GM19467 (cell line): ENCODE data around the gene FAM174C.
A peak's percentile ranks its signal among the peaks of the same experiment; 100 is the strongest.

Experiments
- ATAC-seq: cut with Tn5 transposase; IDR thresholded peaks from one replicate; pipeline ENCODE4 v1.9.1; 2021; ENCODE audit warnings: mild to moderate bottlenecking, moderate library complexity; ENCODE audit not compliant: unreplicated experiment

Gene FAM174C

DNA sequence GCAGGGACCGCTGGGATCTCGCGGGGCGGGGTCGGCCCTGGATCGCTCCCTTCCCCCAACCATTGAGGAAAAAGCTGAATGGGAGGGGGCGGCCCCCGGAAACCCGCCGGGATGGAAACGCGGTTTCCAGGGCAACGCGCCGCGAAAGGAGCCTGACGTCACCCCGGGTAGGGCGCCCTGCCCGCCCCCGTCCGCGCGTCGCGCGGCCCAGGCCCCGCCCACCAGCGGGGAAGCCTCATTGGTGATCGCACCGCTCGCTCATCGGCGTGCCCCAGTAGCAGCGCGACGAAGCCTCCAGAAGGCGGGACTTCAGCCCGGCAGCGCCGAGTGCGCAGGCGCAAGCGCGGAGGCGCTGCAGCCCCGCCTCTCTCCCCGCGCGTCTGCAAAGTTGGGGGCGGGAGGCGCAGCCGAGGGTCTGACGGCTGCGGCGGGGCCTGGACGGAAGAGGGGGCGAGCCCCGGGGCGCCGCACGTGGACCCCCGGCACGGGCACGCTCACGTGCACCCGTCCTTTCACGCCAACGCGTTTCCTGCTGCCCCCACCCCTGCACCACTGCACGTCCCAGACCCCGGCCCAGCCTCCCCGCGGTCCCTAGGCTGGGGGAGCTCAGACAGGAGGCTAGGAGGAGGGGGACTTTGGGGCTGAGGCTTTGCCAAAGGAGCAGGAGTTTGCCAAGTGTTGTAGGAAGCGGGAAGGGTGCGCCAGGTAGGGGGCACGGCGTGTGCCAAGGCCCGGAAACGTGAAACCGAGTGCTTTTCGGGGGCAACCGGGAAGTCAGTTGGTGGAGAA, 14.4 kb upstream of the FAM174C start:
- peak; percentile 44 for ATAC-seq

DNA sequence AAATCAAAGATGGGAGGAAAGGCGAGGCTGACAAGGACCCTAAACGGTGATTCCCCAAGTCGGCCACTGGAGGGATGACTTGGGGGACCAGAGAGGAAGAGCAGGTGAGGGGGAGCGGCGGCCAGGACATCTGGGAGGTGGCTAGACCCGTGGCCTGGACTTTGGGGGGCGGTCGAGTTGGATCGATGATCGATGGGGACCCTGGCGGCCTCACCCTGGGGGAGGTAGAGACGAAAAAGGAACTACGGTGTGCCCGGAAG, 13.9 kb upstream of the FAM174C start:
- no peak for ATAC-seq

DNA sequence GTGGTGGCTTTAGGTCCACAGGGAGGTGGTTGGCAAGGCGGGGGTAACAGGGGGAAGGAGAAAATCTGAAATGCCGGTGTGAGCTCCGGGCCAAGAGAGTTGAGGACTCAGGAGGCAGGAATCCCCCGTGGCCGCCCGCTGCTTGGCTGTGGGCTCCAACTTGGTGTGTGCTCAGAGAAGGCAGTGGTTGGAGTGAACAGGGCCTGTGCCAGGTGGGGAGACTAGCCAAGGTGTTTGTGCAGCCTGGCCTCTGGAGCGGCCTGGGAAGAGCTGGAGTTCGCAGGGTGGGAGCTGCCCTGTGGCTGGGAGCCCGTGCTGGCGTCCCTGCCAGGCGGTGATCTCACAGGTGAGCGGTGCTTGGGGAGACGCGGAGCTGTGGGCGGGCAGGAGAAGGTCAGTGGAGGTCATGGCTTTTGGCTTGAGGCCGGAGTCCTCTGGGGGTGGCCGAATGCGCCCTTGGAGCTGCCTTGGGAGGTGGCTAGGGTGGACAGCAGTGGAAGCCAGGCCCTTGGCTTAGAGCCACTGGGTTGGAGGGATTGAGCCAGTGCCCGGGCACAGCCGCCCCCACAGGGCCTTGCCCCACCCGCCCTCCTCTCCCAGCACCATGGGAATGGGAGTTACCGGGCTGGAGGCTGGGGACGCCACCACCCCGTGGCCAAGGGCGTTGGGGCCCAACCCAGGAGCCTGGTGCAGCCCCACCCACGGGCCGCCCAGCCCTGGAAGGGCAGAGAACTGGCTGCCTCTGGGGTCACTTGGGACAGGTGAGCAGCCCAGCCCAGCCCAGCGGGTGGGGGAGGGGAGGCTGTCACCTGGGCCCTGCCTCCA, 13.3 kb upstream of the FAM174C start:
- ATAC-seq, result no peak

DNA sequence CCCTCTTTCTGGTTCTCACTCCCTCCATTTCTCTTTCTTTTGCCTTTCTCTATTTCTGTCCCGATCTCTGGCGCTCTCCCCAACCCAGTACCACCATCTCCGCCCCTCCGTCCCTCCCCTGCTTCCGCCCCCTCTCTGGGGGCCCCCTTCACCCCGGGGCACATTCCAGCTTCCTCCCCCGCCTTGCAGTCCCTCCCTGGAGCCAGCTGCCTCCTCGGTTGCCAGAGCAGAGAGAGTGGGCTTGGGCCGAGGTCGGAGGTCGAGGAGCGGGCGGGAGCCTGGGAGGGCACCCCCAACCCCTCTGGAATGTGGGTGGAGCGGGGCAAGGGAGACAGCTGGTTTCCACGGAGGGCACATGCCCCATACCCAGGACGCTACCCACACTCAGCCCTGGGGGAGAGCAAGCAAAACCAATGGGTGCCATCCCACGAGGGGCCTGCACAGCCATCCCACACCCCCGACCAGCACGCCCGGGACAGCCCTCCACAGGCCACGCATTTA, 12.7 kb upstream of the FAM174C start:
- ATAC-seq, result no peak

DNA sequence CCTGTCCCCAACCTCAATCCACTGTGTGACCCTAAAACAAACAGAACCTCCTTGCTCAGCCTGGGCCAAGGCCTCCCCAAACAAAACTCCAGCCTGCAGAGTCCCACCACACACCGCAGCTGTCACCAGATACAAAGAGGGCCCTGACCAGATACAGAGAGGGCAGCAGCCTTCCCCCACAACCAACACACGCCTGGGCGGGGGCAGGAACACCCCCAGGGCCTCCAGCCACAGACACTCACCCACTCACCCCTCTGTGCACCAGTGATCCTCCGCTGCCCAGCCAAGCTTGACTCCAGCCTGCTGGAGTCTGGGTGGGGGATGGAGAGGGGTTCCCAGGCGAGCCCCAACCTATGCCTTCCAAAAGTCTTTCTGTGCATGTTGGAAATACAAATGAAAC, 12.1 kb upstream of the FAM174C start:
- ATAC-seq, result no peak

DNA sequence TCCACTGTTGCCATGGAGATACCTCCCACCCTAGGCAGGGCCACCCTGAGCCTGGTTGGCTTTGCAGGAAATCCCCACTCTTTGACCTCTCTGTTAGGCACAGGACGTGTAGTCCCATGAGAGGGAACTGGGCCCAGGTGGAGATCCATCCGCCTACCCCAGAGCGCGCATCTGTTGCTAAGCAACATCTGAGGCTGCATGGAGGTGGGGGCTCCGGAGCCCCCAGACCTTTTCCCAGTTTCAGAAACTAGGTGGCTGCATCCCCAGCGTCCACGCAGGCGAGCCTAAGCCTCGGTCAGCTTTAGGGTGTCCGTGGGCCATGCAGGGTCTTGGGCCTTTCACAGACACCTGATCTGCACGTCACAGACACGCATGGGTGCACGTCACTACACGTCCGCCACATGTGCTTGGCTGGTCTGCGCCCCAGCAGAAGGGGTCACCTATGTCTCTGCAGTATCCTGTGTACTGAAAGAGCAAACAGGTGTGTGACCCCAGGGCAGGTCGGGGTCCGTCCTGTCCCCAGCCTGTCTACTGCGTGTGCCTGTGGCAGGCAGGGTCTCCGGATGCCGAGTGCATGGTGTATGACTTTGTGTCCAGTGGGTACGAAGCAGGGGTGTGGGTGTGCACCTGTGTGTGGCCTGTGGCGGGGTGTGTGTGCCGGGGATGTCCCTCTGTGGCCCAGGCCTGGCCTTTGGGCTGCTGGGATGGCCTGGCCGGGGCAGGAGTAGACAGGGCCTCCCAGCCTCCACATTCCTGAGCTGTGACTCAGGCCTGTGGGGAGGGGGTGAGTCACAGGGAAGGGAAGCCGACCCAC, 10.3 kb upstream of the FAM174C start:
- no peak for ATAC-seq

DNA sequence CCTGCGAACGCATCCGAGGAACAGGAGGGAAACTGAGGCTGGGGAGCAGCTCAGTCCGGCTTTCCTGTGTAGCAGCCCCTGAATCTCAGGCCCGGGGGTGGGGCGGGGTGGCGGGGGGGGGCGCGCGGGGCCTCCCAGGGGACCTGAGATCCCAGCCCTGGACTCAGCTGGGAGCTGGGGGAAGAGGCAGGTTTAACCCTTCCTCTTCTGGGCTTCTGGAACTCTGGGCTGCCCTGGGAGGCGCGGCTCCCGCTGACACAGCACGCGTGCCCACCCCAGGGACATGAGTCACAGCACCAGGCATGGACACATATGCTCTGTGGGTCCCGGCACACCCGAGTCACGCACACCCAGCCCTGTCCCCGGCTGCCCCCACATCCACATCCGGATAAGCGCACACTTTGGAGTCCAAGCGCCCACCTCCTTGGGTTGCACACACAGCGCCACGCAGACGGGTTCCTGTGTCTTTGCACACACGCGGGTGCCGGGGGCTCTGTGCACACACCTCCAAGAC, 9.7 kb upstream of the FAM174C start:
- ATAC-seq, result no peak

DNA sequence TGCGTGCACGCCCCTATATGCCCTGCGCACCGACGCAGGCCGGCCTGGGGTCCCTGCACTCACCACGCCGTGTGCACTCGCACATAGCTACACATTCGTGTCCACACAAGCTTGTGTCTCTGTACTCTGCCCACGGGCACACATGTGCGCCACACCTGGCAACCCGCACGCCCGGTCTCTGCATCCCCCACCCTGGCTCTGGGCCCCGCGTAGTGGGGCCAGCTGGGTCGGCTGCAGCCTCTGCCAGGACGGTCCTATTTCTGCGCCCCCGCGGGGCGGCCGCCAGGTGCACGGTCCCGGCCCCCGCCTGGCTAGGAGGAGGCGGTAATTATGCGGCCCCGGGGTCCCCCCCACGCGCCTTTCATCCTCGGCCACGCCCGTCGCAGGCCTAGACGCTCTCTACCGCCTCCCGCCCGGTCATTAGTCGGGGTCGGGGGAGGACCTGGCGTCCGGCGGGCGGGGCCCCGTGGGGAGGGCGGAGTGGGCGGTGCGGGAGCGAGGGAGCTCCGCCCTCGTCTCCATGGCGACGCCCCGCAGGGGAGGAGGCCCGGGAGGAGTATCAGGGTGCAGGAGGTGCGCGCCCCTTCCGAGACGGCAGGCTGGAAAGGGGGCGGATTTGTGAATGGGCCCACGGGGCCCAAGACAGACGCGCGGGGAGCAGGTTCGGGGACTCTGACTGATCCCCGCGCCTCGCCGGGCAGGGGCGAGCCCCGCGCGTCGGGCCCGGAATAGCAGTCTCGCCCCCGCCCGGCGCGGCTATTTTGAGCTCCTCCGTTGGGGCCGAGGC, 9.0 kb upstream of the FAM174C start:
- no peak for ATAC-seq

DNA sequence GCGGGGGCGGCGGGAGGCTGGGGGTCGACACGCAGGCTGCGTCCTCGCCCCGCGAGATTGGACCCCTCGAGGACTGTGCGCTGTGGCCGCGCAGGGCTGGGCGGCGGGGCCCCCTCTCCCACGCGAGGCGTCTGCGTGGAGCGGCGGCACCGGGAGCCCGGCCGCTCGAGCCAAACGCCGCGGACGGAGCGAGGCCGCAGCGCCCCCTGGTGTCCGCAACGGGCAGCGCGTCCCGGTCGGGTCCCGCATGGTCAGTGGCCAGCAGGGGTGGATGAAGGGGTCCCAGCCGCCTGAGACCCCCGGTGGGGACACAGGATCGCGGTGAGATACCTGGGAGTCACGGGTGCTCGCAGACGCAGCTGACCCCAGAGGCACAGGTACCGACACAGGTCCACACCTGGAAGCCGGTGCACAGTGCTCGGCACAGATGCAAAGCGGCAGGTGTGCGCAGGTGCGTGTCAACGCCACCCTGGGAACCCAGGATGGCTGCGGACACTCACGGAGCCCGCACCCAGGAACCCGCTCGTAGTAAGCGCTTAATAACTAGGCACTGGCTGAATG, 8.3 kb upstream of the FAM174C start:
- ATAC-seq, result no peak

DNA sequence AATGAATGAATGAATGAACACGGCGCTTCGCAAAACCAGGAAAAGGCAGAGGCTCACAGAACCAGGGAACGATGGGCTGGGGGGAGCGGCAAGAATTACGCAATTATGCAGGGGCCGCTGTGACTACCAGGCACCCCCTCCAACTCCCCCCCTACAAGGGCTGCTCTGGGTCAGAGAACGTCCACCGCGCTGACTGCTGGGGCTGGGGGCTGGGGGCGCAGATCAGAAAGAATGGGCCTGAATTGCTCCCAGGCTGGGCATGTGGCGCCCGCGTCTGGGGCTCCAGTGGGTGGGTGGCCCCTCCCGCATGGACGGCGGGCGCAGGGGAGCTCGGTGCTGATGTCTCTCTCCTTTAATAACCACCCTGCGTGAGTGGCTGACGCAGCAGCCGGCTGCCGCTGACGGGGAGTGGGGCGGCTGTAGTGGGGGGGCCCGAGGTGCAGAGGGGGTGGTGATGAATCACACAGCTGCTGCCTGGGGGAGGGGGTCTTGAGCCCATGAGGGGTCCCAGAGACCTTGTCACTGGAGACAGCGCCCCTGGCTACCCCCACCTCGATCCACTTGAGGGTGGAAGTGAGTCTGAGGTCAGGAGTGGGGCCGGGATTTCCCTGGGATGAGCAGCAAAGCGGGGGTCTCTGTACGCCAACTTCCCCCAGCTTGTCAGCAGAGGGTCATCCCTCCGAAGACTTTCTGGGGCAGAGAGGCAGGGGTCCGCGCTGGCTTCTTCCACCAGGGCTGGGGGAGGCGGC, 7.7 kb upstream of the FAM174C start:
- ATAC-seq, result no peak

DNA sequence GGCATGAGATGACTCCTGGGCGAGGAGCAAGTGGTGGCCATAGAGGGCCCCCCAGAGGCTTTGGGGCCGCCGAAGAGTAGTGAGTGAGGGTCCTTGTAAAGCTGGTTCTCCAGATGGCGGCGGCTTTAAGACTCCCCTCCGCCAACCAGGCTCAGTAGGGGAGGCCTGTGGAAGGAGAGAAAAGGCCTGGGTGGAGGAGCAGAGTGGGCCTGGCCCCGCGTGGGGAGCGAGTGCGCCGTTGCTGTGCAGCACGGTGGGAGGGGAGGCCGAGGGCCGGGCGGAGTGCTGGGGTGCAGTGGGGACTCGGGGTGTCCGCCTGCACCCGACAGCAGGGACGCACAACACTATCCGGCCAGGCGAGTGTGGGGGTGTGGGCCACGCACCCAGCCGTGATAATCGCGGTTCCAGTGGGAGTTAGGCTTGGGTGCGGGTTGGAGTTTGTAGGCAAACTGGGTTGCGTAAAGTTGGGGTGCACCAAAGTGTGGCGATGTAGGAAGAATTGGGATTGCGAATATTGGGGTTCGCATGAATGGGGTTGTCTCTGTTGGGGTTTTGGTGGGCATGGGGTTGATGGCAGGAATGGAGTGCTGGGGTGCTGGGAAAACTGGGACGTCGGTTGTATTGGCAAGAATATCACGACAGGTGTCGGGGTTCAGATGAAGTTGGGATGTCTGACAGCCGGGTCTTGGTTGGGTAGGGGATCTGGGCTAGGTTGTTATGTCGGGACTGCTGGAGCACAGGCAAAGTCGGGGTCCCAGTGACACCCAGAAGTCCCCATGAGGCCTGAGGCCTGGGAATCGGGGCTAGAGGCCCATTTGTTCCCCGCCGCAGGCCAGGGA, 6.9 kb upstream of the FAM174C start:
- no peak for ATAC-seq

DNA sequence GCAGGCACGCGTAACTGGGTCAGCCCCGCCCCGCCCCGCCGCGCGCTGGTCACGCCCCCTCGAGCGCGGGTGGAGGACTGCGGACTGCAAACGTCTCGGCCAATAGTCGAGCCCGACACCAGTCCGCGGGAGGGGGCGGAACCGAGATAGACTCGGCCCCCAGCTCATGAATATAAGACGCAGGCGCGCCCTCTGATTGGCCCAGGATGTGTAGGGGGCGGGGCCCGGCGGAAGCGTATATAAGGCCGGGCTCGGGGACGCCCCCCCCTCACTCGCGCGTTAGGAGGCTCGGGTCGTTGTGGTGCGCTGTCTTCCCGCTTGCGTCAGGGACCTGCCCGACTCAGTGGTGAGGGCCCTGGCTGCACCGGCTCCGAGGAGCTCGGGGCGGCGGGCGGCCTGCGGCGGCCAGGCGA, 6.3 kb upstream of the FAM174C start, which contains the start of gene CIRBP:
Gene CIRBP, plus strand, starts transcription at position 268 of the 413 bp plus-strand sequence. CDS start 1,602 bp downstream, outside the sequence.
- peak; percentile 46 for ATAC-seq

DNA sequence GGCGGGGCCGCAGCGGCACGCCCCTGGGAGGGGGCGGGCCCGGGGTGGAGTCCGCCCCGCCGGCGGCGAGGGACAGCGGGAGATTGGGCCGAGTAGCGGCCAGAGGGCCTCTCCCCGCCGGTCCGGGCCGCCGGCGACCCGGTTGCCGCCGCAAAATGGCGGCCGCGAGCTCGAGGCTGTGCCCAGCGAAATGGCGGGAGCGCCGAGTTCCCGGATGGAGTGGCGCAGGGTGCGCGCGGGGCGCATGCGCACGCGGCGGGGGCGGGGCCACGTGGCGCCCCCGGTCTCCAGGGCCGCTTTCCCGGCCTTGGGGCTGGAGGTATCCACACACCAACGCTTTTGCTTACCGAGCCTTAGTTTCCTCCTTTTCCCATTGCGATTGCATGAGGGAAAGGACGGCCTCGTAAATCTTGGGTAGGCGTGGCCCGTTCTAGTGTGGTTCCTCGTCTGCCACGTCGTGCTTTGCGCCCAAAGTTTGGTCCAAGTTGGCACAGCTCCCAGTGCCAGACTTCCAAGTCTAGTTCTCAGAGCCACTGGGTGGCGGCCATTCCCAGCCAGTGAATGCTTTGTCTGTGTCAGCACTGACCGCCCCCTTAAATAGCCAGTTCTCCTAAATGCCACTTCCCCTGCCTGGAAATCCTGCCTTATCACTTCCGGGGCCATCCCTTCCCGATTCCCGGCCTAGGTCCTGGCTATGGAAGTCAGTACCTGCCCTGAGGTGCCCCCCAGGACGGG, 5.7 kb upstream of the FAM174C start:
- ATAC-seq, result peak; percentile 21

DNA sequence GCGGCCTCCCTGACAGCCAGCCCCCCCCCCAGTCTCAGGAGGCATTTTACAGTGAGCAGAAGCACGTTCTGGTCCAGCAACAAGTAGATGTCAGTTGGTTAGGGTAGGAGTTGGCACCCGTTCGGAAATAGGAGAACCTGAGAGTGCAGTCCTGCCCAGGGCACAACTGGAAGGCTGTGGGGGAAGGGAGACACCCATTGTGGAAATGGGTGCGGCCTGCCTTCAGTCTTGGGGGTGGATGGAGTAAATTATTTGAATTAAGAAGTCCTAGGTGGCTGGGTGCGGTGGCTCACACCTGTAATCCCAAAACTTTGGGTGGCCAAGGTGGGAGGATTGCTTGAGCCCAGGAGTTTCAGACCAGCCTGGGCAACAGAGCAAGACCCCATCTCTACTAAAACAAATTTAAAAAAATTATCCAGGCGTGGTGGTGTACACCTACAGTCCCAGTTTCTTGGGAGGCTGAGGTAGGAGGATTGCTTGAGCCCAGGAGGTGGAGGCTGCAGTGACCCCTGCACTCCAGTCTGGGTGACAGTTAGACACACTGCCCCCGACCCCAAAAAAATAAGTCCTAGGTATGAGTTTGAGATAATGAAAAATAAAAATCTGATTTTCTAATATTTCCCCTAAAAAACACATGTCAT, 5.0 kb upstream of the FAM174C start:
- ATAC-seq, result no peak

DNA sequence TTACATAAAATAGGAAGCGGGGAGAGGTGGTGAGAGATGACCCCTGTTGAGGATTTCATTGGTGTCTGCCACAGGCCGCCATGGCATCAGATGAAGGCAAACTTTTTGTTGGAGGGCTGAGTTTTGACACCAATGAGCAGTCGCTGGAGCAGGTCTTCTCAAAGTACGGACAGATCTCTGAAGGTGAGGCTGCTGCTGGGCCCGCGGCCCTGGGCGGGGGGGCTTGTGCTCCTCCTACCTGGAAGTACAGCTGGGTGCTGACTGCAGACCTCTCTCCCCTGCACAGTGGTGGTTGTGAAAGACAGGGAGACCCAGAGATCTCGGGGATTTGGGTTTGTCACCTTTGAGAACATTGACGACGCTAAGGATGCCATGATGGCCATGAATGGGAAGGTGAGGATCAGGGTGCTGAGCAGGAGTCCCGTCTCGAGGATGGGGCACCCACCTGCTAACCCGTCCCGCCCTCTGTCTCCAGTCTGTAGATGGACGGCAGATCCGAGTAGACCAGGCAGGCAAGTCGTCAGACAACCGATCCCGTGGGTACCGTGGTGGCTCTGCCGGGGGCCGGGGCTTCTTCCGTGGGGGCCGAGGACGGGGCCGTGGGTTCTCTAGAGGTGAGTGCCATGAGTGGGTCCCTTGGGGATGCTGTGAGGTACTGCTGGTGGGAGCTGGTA, 4.3 kb upstream of the FAM174C start:
- no peak for ATAC-seq

DNA sequence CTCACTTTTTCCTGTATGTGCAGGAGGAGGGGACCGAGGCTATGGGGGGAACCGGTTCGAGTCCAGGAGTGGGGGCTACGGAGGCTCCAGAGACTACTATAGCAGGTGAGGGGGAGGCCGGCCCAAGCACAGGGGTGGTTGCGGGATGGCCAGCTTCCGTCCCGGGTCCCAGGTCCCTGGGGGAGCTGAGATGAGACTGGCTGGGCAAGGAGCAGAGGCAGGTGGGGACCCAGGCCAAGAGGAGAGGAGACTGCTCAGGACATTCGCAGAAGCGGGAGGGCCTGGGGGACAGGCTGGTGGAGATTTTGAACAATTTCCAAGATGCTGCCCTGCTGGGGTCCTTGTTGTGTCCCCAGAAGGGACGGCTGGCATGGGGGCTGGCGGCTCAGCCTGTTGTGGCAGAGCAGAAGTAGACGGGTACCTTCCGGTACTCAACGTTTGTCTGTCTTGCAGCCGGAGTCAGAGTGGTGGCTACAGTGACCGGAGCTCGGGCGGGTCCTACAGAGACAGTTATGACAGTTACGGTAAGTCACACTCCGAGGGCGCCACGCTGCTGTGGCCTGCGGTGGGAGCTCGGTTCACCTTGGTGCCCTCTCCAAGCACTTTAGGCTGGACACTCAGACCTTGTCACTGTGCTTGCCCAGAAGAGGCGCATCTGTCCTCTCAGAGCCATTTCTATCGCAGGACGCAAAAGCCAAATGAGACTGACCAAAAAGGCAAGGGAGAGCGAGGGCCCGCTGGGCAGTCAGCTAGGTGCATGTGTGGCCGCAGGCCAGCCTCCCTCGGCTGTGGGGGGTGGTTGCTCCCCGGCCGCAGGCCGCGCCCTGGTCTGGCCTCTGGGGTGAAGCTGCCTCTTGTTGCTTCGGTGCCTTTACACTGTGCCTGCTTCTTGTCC, 3.6 kb upstream of the FAM174C start:
- ATAC-seq, result no peak
